ENCODE results near the gene MYH11. TPM values are rescaled to one million over a fixed set of nuclear protein-coding genes. Genes with fewer than 3 reads are reported as not detected.

Gene MYH11
- total RNA-seq, 1 donor from 2014 or later, result not detected

- no peaks in the 10 kb centered on the region for H3K9me3 Mint-ChIP-seq
- H3K36me3 Mint-ChIP-seq (ENCODE audit: low read depth), result peaks cover 8% of the 10 kb centered on the region
- DNase-seq (ENCODE audit: low spot score), result peak; percentile 99
- intact Hi-C loops (cut with micrococcal nuclease), result loop anchor here (1.0 to 5.0 kb wide), 6 partner anchors 11 to 246 kb away; partner anchors contain the start of gene MARF1
- H3K27ac Mint-ChIP-seq, result peak within 1 kb of the TSS; percentile 94
- H3K4me1 Mint-ChIP-seq (ENCODE audit: low read depth), result peaks cover 27% of the 10 kb centered on the region
- peak within 1 kb of the TSS; percentile 95 for H3K4me3 Mint-ChIP-seq
- no peaks in the 10 kb centered on the region for H3K27me3 Mint-ChIP-seq (ENCODE audit: insufficient read depth)
These were observed 31.5 kb upstream of the MYH11 start, which contains the start of gene CEP20 for GRCh38 chr16:15888072-15888976. CEP20 (minus strand) TSS chr16:15888603; CDS start chr16:15888585, 18 bp downstream.

GRCh38 chr16:15887283-15887682 lies 30.5 kb upstream of the MYH11 start:
- no peak for DNase-seq (ENCODE audit: low spot score)
- intact Hi-C loops (cut with micrococcal nuclease), result loop anchor here (5.0 kb wide), 2 partner anchors 175 to 245 kb away; partner anchors contain the start of gene MARF1
- Mint-ChIP-seq H3K36me3 (ENCODE audit: low read depth) (peaks cover 11% of the 10 kb centered on the region), H3K9me3 (no peaks in the 10 kb centered on the region), H3K4me3 (peak overlapping the region; percentile 95), H3K4me1 (ENCODE audit: low read depth) (peaks cover 27% of the 10 kb centered on the region), H3K27me3 (ENCODE audit: insufficient read depth) (no peaks in the 10 kb centered on the region), H3K27ac (peak overlapping the region; percentile 74)

- no peak for DNase-seq (ENCODE audit: low spot score)
- intact Hi-C loops (cut with micrococcal nuclease), result loop anchor here (5.0 kb wide), 2 partner anchors 176 to 244 kb away; partner anchors contain the start of gene MARF1
- Mint-ChIP-seq H3K4me1 (ENCODE audit: low read depth) (peaks cover 33% of the 10 kb centered on the region), H3K4me3 (peak overlapping the region; percentile 63), H3K36me3 (ENCODE audit: low read depth) (peaks cover 20% of the 10 kb centered on the region), H3K27me3 (ENCODE audit: insufficient read depth) (no peaks in the 10 kb centered on the region), H3K27ac (no peak overlapping the region), H3K9me3 (no peaks in the 10 kb centered on the region)
These were observed 29.2 kb upstream of the MYH11 start for GRCh38 chr16:15886078-15886477.

GRCh38 chr16:15885560-15886001 lies 28.8 kb upstream of the MYH11 start:
- intact Hi-C loops (cut with micrococcal nuclease), result loop anchor here (5.0 kb wide), 2 partner anchors 177 to 243 kb away; partner anchors contain the start of gene MARF1
- no peak for DNase-seq (ENCODE audit: low spot score)
- no peaks in the 10 kb centered on the region for H3K9me3 Mint-ChIP-seq
- H3K27me3 Mint-ChIP-seq (ENCODE audit: insufficient read depth), result no peaks in the 10 kb centered on the region
- H3K4me3 Mint-ChIP-seq, result peak overlapping the region; percentile 63
- peaks cover 34% of the 10 kb centered on the region for H3K4me1 Mint-ChIP-seq (ENCODE audit: low read depth)
- H3K27ac Mint-ChIP-seq, result no peak overlapping the region
- H3K36me3 Mint-ChIP-seq (ENCODE audit: low read depth), result peaks cover 20% of the 10 kb centered on the region

- no peak for DNase-seq (ENCODE audit: low spot score)
- intact Hi-C loops (cut with micrococcal nuclease), result no loop called here
- Mint-ChIP-seq H3K9me3 (no peaks in the 10 kb centered on the region), H3K27ac (no peak overlapping the region), H3K4me3 (no peak overlapping the region), H3K4me1 (ENCODE audit: low read depth) (peaks cover 39% of the 10 kb centered on the region), H3K27me3 (ENCODE audit: insufficient read depth) (no peaks in the 10 kb centered on the region), H3K36me3 (ENCODE audit: low read depth) (peaks cover 29% of the 10 kb centered on the region)
These were observed 25.7 kb upstream of the MYH11 start for GRCh38 chr16:15882563-15882962.

GRCh38 chr16:15881794-15882379 lies 25.1 kb upstream of the MYH11 start:
- peaks cover 32% of the 10 kb centered on the region for H3K4me1 Mint-ChIP-seq (ENCODE audit: low read depth)
- no peaks in the 10 kb centered on the region for H3K27me3 Mint-ChIP-seq (ENCODE audit: insufficient read depth)
- H3K4me3 Mint-ChIP-seq, result no peak overlapping the region
- no peak overlapping the region for H3K27ac Mint-ChIP-seq
- intact Hi-C loops (cut with micrococcal nuclease), result no loop called here
- no peaks in the 10 kb centered on the region for H3K9me3 Mint-ChIP-seq
- no peak for DNase-seq (ENCODE audit: low spot score)
- peaks cover 30% of the 10 kb centered on the region for H3K36me3 Mint-ChIP-seq (ENCODE audit: low read depth)

GRCh38 chr16:15880434-15881308 lies 23.8 kb upstream of the MYH11 start:
- no peak overlapping the region for H3K4me3 Mint-ChIP-seq
- peaks cover 24% of the 10 kb centered on the region for H3K4me1 Mint-ChIP-seq (ENCODE audit: low read depth)
- intact Hi-C loops (cut with micrococcal nuclease), result no loop called here
- H3K36me3 Mint-ChIP-seq (ENCODE audit: low read depth), result peaks cover 32% of the 10 kb centered on the region
- H3K27me3 Mint-ChIP-seq (ENCODE audit: insufficient read depth), result no peaks in the 10 kb centered on the region
- DNase-seq (ENCODE audit: low spot score), result no peak
- H3K27ac Mint-ChIP-seq, result no peak overlapping the region
- H3K9me3 Mint-ChIP-seq, result no peaks in the 10 kb centered on the region

- peaks cover 36% of the 10 kb centered on the region for H3K36me3 Mint-ChIP-seq (ENCODE audit: low read depth)
- no peak for DNase-seq (ENCODE audit: low spot score)
- no peaks in the 10 kb centered on the region for H3K27me3 Mint-ChIP-seq (ENCODE audit: insufficient read depth)
- intact Hi-C loops (cut with micrococcal nuclease), result no loop called here
- peak overlapping the region; percentile 26 for H3K27ac Mint-ChIP-seq
- peaks cover 28% of the 10 kb centered on the region for H3K4me1 Mint-ChIP-seq (ENCODE audit: low read depth)
- H3K4me3 Mint-ChIP-seq, result no peak overlapping the region
- H3K9me3 Mint-ChIP-seq, result no peaks in the 10 kb centered on the region
These were observed 22.5 kb upstream of the MYH11 start for GRCh38 chr16:15879255-15879811.

- H3K27me3 Mint-ChIP-seq (ENCODE audit: insufficient read depth), result no peaks in the 10 kb centered on the region
- H3K36me3 Mint-ChIP-seq (ENCODE audit: low read depth), result peaks cover 32% of the 10 kb centered on the region
- no peaks in the 10 kb centered on the region for H3K9me3 Mint-ChIP-seq
- H3K4me1 Mint-ChIP-seq (ENCODE audit: low read depth), result peaks cover 21% of the 10 kb centered on the region
- intact Hi-C loops (cut with micrococcal nuclease), result no loop called here
- DNase-seq (ENCODE audit: low spot score), result no peak
- H3K27ac Mint-ChIP-seq, result no peak overlapping the region
- H3K4me3 Mint-ChIP-seq, result no peak overlapping the region
These were observed 19.7 kb upstream of the MYH11 start for GRCh38 chr16:15876503-15876902.

- Mint-ChIP-seq H3K27ac (no peak overlapping the region), H3K4me1 (ENCODE audit: low read depth) (peaks cover 15% of the 10 kb centered on the region), H3K27me3 (ENCODE audit: insufficient read depth) (no peaks in the 10 kb centered on the region), H3K4me3 (no peak overlapping the region), H3K9me3 (no peaks in the 10 kb centered on the region), H3K36me3 (ENCODE audit: low read depth) (peaks cover 33% of the 10 kb centered on the region)
- intact Hi-C loops (cut with micrococcal nuclease), result loop anchor here (2.0 kb wide), 1 partner anchor 252 kb away; no protein-coding TSS in a partner anchor
- DNase-seq (ENCODE audit: low spot score), result no peak
These were observed 18.0 kb upstream of the MYH11 start for GRCh38 chr16:15874745-15875314.

- intact Hi-C loops (cut with micrococcal nuclease), result loop anchor here (2.0 kb wide), 1 partner anchor 253 kb away; no protein-coding TSS in a partner anchor
- no peaks in the 10 kb centered on the region for H3K27me3 Mint-ChIP-seq (ENCODE audit: insufficient read depth)
- H3K9me3 Mint-ChIP-seq, result no peaks in the 10 kb centered on the region
- H3K36me3 Mint-ChIP-seq (ENCODE audit: low read depth), result peaks cover 32% of the 10 kb centered on the region
- H3K27ac Mint-ChIP-seq, result no peak overlapping the region
- H3K4me3 Mint-ChIP-seq, result no peak overlapping the region
- peaks cover 11% of the 10 kb centered on the region for H3K4me1 Mint-ChIP-seq (ENCODE audit: low read depth)
- DNase-seq (ENCODE audit: low spot score), result no peak
These were observed 16.9 kb upstream of the MYH11 start for GRCh38 chr16:15873737-15874136.

- Mint-ChIP-seq H3K27ac (no peak overlapping the region), H3K27me3 (ENCODE audit: insufficient read depth) (no peaks in the 10 kb centered on the region), H3K4me3 (no peak overlapping the region), H3K36me3 (ENCODE audit: low read depth) (peaks cover 35% of the 10 kb centered on the region), H3K9me3 (no peaks in the 10 kb centered on the region), H3K4me1 (ENCODE audit: low read depth) (peaks cover 11% of the 10 kb centered on the region)
- intact Hi-C loops (cut with micrococcal nuclease), result no loop called here
- no peak for DNase-seq (ENCODE audit: low spot score)
These were observed 16.5 kb upstream of the MYH11 start for GRCh38 chr16:15873301-15873700.
